Loucy (cell line): ENCODE measurements around the gene C22orf42.
"Not testable (repeated sequence)": the region's sequence is repeated elsewhere in the genome, so short reads cannot be mapped to it uniquely, and the experiment has no call there.

Experiments used
- H2AFZ ChIP-seq: fragments of 200-600 bp; sonication (generic); 2 replicates; pipeline ENCODE4 v1.6.0; 2016; ENCODE audit warnings: antibody characterized with exemption, mild to moderate bottlenecking, low read length, moderate library complexity
- H3F3A ChIP-seq: fragments of 200-600 bp; 2 replicates; pipeline ENCODE4 v1.6.0; 2016; ENCODE audit warnings: antibody characterized with exemption, low read depth, mild to moderate bottlenecking
- H3K27me3 ChIP-seq: fragments of 200-600 bp; sonication (generic); 2 replicates; pipeline ENCODE4 v1.6.1; 2014; ENCODE audit warnings: low read length, mild to moderate bottlenecking; ENCODE audit not compliant: insufficient read depth, poor library complexity, severe bottlenecking
- H3K36me3 ChIP-seq: fragments of 200-600 bp; sonication (generic); 2 replicates; pipeline ENCODE4 v1.6.1; 2016; ENCODE audit warnings: low read length; ENCODE audit not compliant: insufficient read depth
- H3K4me1 ChIP-seq: fragments of 200-600 bp; sonication (generic); 2 replicates; pipeline ENCODE4 v1.5.1; 2014; ENCODE audit warnings: low read length, mild to moderate bottlenecking; ENCODE audit not compliant: insufficient read depth, poor library complexity, severe bottlenecking
- H3K4me2 ChIP-seq: fragments of 200-600 bp; sonication (generic); 2 replicates; pipeline ENCODE4 v1.6.0; 2014; ENCODE audit warnings: antibody characterized with exemption, low read length, low read depth, mild to moderate bottlenecking; ENCODE audit not compliant: poor library complexity, severe bottlenecking
- H3K4me3 ChIP-seq: fragments of 200-600 bp; sonication (generic); 2 replicates; pipeline ENCODE4 v1.5.1; 2014; ENCODE audit warnings: low read length, mild to moderate bottlenecking, mixed read lengths; ENCODE audit not compliant: poor library complexity, severe bottlenecking
- H3K79me2 ChIP-seq: fragments of 200-600 bp; sonication (generic); 2 replicates; pipeline ENCODE4 v1.6.1; 2014; ENCODE audit warnings: low read length; ENCODE audit not compliant: insufficient read depth
- H3K9ac ChIP-seq: fragments of 200-600 bp; sonication (generic); 2 replicates; pipeline ENCODE4 v1.6.0; 2014; ENCODE audit warnings: mild to moderate bottlenecking, low read depth, low read length, moderate library complexity; ENCODE audit not compliant: poor library complexity, severe bottlenecking
- H3K9me2 ChIP-seq: fragments of 200-600 bp; sonication (generic); replicated peaks from 2 replicates; pipeline ENCODE4 v1.6.1; 2016; ENCODE audit warnings: low read depth, low read length, mixed read lengths
- H3K9me3 ChIP-seq: fragments of 200-600 bp; sonication (generic); 2 replicates; pipeline ENCODE4 v1.6.1; 2014; ENCODE audit warnings: mild to moderate bottlenecking, antibody characterized with exemption, low read length, low read depth; ENCODE audit not compliant: insufficient read depth
- H4K20me1 ChIP-seq: fragments of 200-600 bp; sonication (generic); 2 replicates; pipeline ENCODE4 v1.6.0; 2014; ENCODE audit warnings: antibody characterized with exemption, low read length, mild to moderate bottlenecking; ENCODE audit not compliant: insufficient read depth, poor library complexity, severe bottlenecking
- CTCF ChIP-seq: fragments of 200-600 bp; sonication (generic); conservative IDR thresholded peaks from 2 replicates; pipeline ENCODE4 v1.5.1; 2014; ENCODE audit warnings: mild to moderate bottlenecking, antibody characterized with exemption, low read length
- EZH2phosphoT487 ChIP-seq: fragments of 200-600 bp; IDR thresholded peaks from 2 replicates; pipeline ENCODE4 v1.6.1; 2018; ENCODE audit warnings: antibody characterized with exemption, mild to moderate bottlenecking, moderate library complexity, borderline replicate concordance

C22orf42 gene

GRCh38 chr22:32134796-32135195, 24.3 kb downstream of the C22orf42 start:
- not testable (repeated sequence) for H3K9me3 ChIP-seq, H3F3A ChIP-seq, H3K4me1 ChIP-seq, H3K9me2 ChIP-seq, H3K79me2 ChIP-seq, H3K4me2 ChIP-seq, H3K9ac ChIP-seq, H2AFZ ChIP-seq, H4K20me1 ChIP-seq, H3K36me3 ChIP-seq, H3K4me3 ChIP-seq, H3K27me3 ChIP-seq

GRCh38 chr22:32132783-32133182, 26.3 kb downstream of the C22orf42 start:
- no peaks in the 10 kb centered on the region for H3K9me2 ChIP-seq
- H3K9me3 ChIP-seq, result no peaks in the 10 kb centered on the region
- H2AFZ ChIP-seq, result no peak overlapping the region
- no peak overlapping the region for H3K9ac ChIP-seq
- TF ChIP-seq CTCF, result no peak
- TF ChIP-seq EZH2phosphoT487, result no peak
- H3K4me3 ChIP-seq, result no peak overlapping the region
- H3K79me2 ChIP-seq, result no peaks in the 10 kb centered on the region
- no peaks in the 10 kb centered on the region for H3K27me3 ChIP-seq
- H3K4me1 ChIP-seq, result peaks cover 3% of the 10 kb centered on the region
- no peaks in the 10 kb centered on the region for H3F3A ChIP-seq
- H3K4me2 ChIP-seq, result no peak overlapping the region
- no peaks in the 10 kb centered on the region for H3K36me3 ChIP-seq
- H4K20me1 ChIP-seq, result no peaks in the 10 kb centered on the region

GRCh38 chr22:32132126-32132525, 27.0 kb downstream of the C22orf42 start:
- Histone ChIP-seq H3K79me2 (no peaks in the 10 kb centered on the region), H3K9me3 (no peaks in the 10 kb centered on the region), H2AFZ (no peak overlapping the region), H3K36me3 (no peaks in the 10 kb centered on the region), H3F3A (no peaks in the 10 kb centered on the region), H3K4me3 (no peak overlapping the region), H4K20me1 (no peaks in the 10 kb centered on the region), H3K4me2 (no peak overlapping the region), H3K4me1 (no peaks in the 10 kb centered on the region), H3K9ac (no peak overlapping the region), H3K27me3 (no peaks in the 10 kb centered on the region), H3K9me2 (no peaks in the 10 kb centered on the region)
- TF ChIP-seq EZH2phosphoT487 (no peak), CTCF (no peak)

- no peak overlapping the region for H2AFZ ChIP-seq
- H3K27me3 ChIP-seq, result no peaks in the 10 kb centered on the region
- no peaks in the 10 kb centered on the region for H3K4me1 ChIP-seq
- no peak overlapping the region for H3K4me2 ChIP-seq
- no peaks in the 10 kb centered on the region for H4K20me1 ChIP-seq
- H3F3A ChIP-seq, result no peaks in the 10 kb centered on the region
- no peaks in the 10 kb centered on the region for H3K9me2 ChIP-seq
- TF ChIP-seq CTCF, result no peak
- no peak for TF ChIP-seq EZH2phosphoT487
- no peaks in the 10 kb centered on the region for H3K9me3 ChIP-seq
- H3K9ac ChIP-seq, result no peak overlapping the region
- H3K79me2 ChIP-seq, result no peaks in the 10 kb centered on the region
- H3K36me3 ChIP-seq, result no peaks in the 10 kb centered on the region
- H3K4me3 ChIP-seq, result no peak overlapping the region
These were observed 28.6 kb downstream of the C22orf42 start for GRCh38 chr22:32130464-32130863.
